ENCODE results near the gene ZNF653. TPM values are rescaled to one million over a fixed set of nuclear protein-coding genes. Genes with fewer than 3 reads are reported as not detected.
"Not testable (repeated sequence)": the region's sequence is repeated elsewhere in the genome, so short reads cannot be mapped to it uniquely, and the experiment has no call there.

ZNF653 gene
- polyA plus RNA-seq, 3 donors = 5.8 to 8.0 (median 6.5) TPM

- no peak overlapping the region for H3K27ac ChIP-seq (ENCODE audit: low read depth, low read length)
- WGBS, 3 donors = 76 to 87% (median 82%) methylated on average over 11 of the region's 11 CpGs
Observed at GRCh38 chr19:11464333-11465265, 41.0 kb downstream of the ZNF653 start.

GRCh38 chr19:11463391-11463790 is 42.2 kb downstream of the ZNF653 start:
- no peak overlapping the region for H3K27ac ChIP-seq (ENCODE audit: low read depth, low read length)
- 69 to 74% (median 69%) methylated on average over 12 of the region's 12 CpGs for WGBS, 3 donors

- no peak overlapping the region for H3K27ac ChIP-seq (ENCODE audit: low read depth, low read length)
- WGBS, 3 donors = 43 to 69% (median 67%) methylated on average over 2 of the region's 2 CpGs
Observed at GRCh38 chr19:11461453-11461852, 44.2 kb downstream of the ZNF653 start.

GRCh38 chr19:11460207-11460606 is 45.4 kb downstream of the ZNF653 start:
- WGBS, 3 donors = 47 to 52% (median 51%) methylated on average over 4 of the region's 4 CpGs
- H3K27ac ChIP-seq (ENCODE audit: low read depth, low read length) = no peak overlapping the region

GRCh38 chr19:11458912-11459311 is 46.7 kb downstream of the ZNF653 start:
- 77 to 82% (median 80%) methylated on average over 11 of the region's 11 CpGs for WGBS, 3 donors
- not testable (repeated sequence) for H3K27ac ChIP-seq (ENCODE audit: low read depth, low read length)

GRCh38 chr19:11458236-11458900 is 47.3 kb downstream of the ZNF653 start:
- 74 to 87% (median 86%) methylated on average over 14 to 19 of the region's 19 CpGs for WGBS, 3 donors
- H3K27ac ChIP-seq (ENCODE audit: low read depth, low read length) = no peak overlapping the region

- no peak overlapping the region for H3K27ac ChIP-seq (ENCODE audit: low read depth, low read length)
- 79 to 90% (median 87%) methylated on average over 20 of the region's 20 CpGs for WGBS, 3 donors
Observed at GRCh38 chr19:11457831-11458230, 47.8 kb downstream of the ZNF653 start.

GRCh38 chr19:11457115-11457514 is 48.5 kb downstream of the ZNF653 start:
- 21 to 40% (median 26%) methylated on average over 15 to 18 of the region's 18 CpGs for WGBS, 3 donors
- no peak overlapping the region for H3K27ac ChIP-seq (ENCODE audit: low read depth, low read length)

GRCh38 chr19:11456659-11457058 is 49.0 kb downstream of the ZNF653 start:
- H3K27ac ChIP-seq (ENCODE audit: low read depth, low read length) = no peak overlapping the region
- WGBS, 3 donors = 85 to 94% (median 94%) methylated on average over 7 of the region's 7 CpGs

- WGBS, 3 donors = 88 to 93% (median 90%) methylated on average over 9 of the region's 9 CpGs
- not testable (repeated sequence) for H3K27ac ChIP-seq (ENCODE audit: low read depth, low read length)
Observed at GRCh38 chr19:11455233-11455554, 50.4 kb downstream of the ZNF653 start.

- no peak overlapping the region for H3K27ac ChIP-seq (ENCODE audit: low read depth, low read length)
- 53 to 56% (median 55%) methylated on average over 26 to 27 of the region's 27 CpGs for WGBS, 3 donors
Observed at GRCh38 chr19:11453468-11454341, 51.9 kb downstream of the ZNF653 start.

- WGBS, 3 donors = 70 to 79% (median 72%) methylated on average over 33 of the region's 33 CpGs
- H3K27ac ChIP-seq (ENCODE audit: low read depth, low read length) = no peak overlapping the region
Observed at GRCh38 chr19:11452620-11453310, 52.9 kb downstream of the ZNF653 start.

GRCh38 chr19:11451871-11452619 is 53.6 kb downstream of the ZNF653 start:
- WGBS, 3 donors = 31 to 48% (median 40%) methylated on average over 25 of the region's 25 CpGs
- no peak overlapping the region for H3K27ac ChIP-seq (ENCODE audit: low read depth, low read length)

- WGBS, 3 donors = 44 to 49% (median 45%) methylated on average over 12 to 13 of the region's 13 CpGs
- no peak overlapping the region for H3K27ac ChIP-seq (ENCODE audit: low read depth, low read length)
Observed at GRCh38 chr19:11451327-11451870, 54.2 kb downstream of the ZNF653 start.

- no peak overlapping the region for H3K27ac ChIP-seq (ENCODE audit: low read depth, low read length)
- WGBS, 3 donors = 89 to 92% (median 91%) methylated on average over 21 of the region's 21 CpGs
Observed at GRCh38 chr19:11450570-11451326, 54.9 kb downstream of the ZNF653 start.

- 94 to 96% (median 95%) methylated on average over 27 to 31 of the region's 31 CpGs for WGBS, 3 donors
- H3K27ac ChIP-seq (ENCODE audit: low read depth, low read length) = no peak overlapping the region
Observed at GRCh38 chr19:11448923-11449554, 56.6 kb downstream of the ZNF653 start.

All from adipose tissue (tissue), 3 donors.